Breast epithelium (tissue), 4 donors: Measurements from ENCODE around the gene ANKS4B. TPM values are rescaled to one million over a fixed set of nuclear protein-coding genes. Genes with fewer than 3 reads are reported as not detected.

ENCODE experiments used
- DNase-seq, 2 donors: peaks; one replicate each; pipeline ENCODE4 v3.0.0-alpha.2; 2019; ENCODE audit warnings: low spot score in 2 of 2
- H3K27ac ChIP-seq, 2 donors: fragments of 200-600 bp; sonication (generic) in 1 of 2; one replicate each; pipeline ENCODE4 v1.5.1; 2016 to 2019; ENCODE audit warnings: mild to moderate bottlenecking in 1 of 2
- H3K27me3 ChIP-seq, 2 donors: fragments of 200-600 bp; sonication (generic) in 1 of 2; one replicate each; pipeline versions ENCODE4 v1.5.1 to v1.6.0; 2017 to 2019; ENCODE audit warnings: control low read depth in 1 of 2, mild to moderate bottlenecking in 1 of 2
- H3K36me3 ChIP-seq: fragments of 200-600 bp; one replicate; pipeline ENCODE4 v1.5.1; 2019
- H3K4me1 ChIP-seq, 2 donors: fragments of 200-600 bp; sonication (generic); one replicate each; pipeline ENCODE4 v1.5.1; 2016 to 2019; ENCODE audit warnings: control low read depth in 1 of 2
- H3K4me3 ChIP-seq, 3 donors: fragments of 200-600 bp; sonication (generic); 1 replicate in 2 of 3; 2 replicates in 1 of 3; pipeline ENCODE4 v1.5.1; 2016 to 2019; ENCODE audit warnings: mild to moderate bottlenecking in 3 of 3, moderate library complexity in 2 of 3
- H3K9me3 ChIP-seq, 2 donors: fragments of 200-600 bp; sonication (generic) in 1 of 2; one replicate each; pipeline ENCODE4 v1.5.1; 2016 to 2019; ENCODE audit warnings: control low read depth in 1 of 2
- CTCF ChIP-seq, 3 donors: fragments of 450-650 bp; IDR thresholded peaks; one replicate each; pipeline ENCODE4 v1.5.1; 2016 to 2017; ENCODE audit warnings: antibody characterized with exemption in 3 of 3, mild to moderate bottlenecking in 3 of 3, moderate library complexity in 3 of 3
- POLR2A ChIP-seq: fragments of 450-650 bp; IDR thresholded peaks from one replicate; pipeline ENCODE4 v1.6.1; 2016; ENCODE audit warnings: antibody characterized with exemption, mild to moderate bottlenecking, moderate library complexity
- POLR2AphosphoS5 ChIP-seq, 3 donors: sonication (generic); formaldehyde crosslinking; IDR thresholded peaks; one replicate each; pipeline ENCODE4 v1.6.1; 2017; ENCODE audit warnings: antibody characterized with exemption in 3 of 3
- intact Hi-C: fragments of 100-400 bp; cut with DNase I; formaldehyde crosslinking; loops from one replicate; pipeline ENCODE4 v1.15.1; 2023; ENCODE audit warnings: low total_unique reads
- total RNA-seq, 3 donors: library from RNA; depleted of rRNA; stranded (reverse); fragments of >200 nt; gene quantifications; one replicate each; pipeline ENCODE4 v1.1.0, GENCODE V29; 2016

Gene ANKS4B
- total RNA-seq, 3 donors from 2014 or later = 0.33 TPM; not detected in 2

GRCh38 chr16:21197112-21197511, 36.4 kb upstream of the ANKS4B start:
- Histone ChIP-seq H3K4me3 (no peak overlapping the region), H3K9me3 (no peaks in the 10 kb centered on the region), H3K27ac (no peak overlapping the region), H3K27me3 (no peaks in the 10 kb centered on the region), H3K36me3 (no peaks in the 10 kb centered on the region), H3K4me1 (no peaks in the 10 kb centered on the region)
- intact Hi-C loops = no loop called here
- DNase-seq = no peak
- no peak for TF ChIP-seq POLR2AphosphoS5 (IDR thresholded peaks at IDR 0.05)
- TF ChIP-seq POLR2A = no peak
- no peak for TF ChIP-seq CTCF (IDR thresholded peaks at IDR 0.05)

DNA sequence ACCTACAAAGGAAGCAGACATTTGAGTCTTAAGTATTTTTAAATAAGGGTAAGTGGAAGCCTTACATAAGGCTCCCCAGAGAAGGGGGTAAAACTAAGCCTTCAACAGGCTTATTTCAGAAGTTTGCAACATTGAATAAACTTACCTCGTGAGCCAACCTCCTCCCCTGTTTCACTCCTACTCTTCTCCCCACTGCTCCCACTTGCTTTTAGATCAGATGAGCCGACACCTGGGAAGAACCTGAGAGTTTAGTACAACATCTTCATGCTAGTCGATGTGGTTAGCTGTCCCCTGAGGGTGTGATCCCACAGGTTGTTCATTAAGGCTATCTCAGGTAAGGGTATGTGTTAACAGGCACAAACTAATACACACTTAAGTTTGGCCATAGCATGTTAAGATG, 35.9 kb upstream of the ANKS4B start:
- Histone ChIP-seq H3K4me1 (no peaks in the 10 kb centered on the region), H3K36me3 (no peaks in the 10 kb centered on the region), H3K9me3 (no peaks in the 10 kb centered on the region), H3K4me3 (no peak overlapping the region), H3K27me3 (no peaks in the 10 kb centered on the region), H3K27ac (no peak overlapping the region)
- no peak for TF ChIP-seq POLR2A
- TF ChIP-seq CTCF (IDR thresholded peaks at IDR 0.05) = no peak
- TF ChIP-seq POLR2AphosphoS5 (IDR thresholded peaks at IDR 0.05) = no peak
- no peak for DNase-seq
- intact Hi-C loops = no loop called here

DNA sequence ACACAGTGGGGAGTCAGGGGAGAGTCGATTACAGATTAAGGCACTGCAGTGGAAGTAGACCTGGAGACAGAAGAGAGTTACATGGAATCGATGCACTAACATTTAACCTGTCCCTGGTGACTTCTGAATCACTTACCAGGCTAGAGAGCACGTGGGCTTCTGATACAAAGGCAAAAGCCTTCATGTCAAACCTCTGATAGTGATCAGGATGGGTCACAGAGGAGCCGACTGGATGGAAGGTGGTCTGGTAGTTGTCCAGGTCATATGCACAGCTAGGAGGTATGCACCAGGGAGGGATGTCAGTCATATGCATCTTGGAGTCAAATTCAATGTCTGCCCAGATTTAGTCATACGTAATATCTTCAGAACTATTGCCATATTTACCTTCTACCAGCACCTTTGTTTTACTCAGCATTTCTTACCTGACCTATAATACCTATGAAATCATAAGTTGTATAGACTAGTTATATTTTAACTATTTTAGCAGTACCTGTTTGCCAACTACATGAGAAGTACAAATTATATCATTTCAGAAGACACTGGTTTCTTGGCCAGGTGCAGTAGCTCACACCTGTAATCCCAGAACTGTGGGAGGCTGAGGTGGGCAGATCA, 33.8 kb upstream of the ANKS4B start:
- H3K27me3 ChIP-seq = no peaks in the 10 kb centered on the region
- intact Hi-C loops = no loop called here
- no peak overlapping the region for H3K27ac ChIP-seq
- H3K9me3 ChIP-seq = no peaks in the 10 kb centered on the region
- H3K36me3 ChIP-seq = no peaks in the 10 kb centered on the region
- TF ChIP-seq POLR2AphosphoS5 (IDR thresholded peaks at IDR 0.05) (no peak), POLR2A (no peak), CTCF (IDR thresholded peaks at IDR 0.05) (no peak)
- DNase-seq = no peak
- no peaks in the 10 kb centered on the region for H3K4me1 ChIP-seq
- no peak overlapping the region for H3K4me3 ChIP-seq

GRCh38 chr16:21203155-21203797, 30.2 kb upstream of the ANKS4B start:
- no peak for DNase-seq
- Histone ChIP-seq H3K9me3 (no peaks in the 10 kb centered on the region), H3K4me1 (no peaks in the 10 kb centered on the region), H3K27ac (no peak overlapping the region), H3K27me3 (no peaks in the 10 kb centered on the region), H3K36me3 (no peaks in the 10 kb centered on the region), H3K4me3 (no peak overlapping the region)
- TF ChIP-seq POLR2AphosphoS5 (IDR thresholded peaks at IDR 0.05) = no peak
- no peak for TF ChIP-seq POLR2A
- no peak for TF ChIP-seq CTCF (IDR thresholded peaks at IDR 0.05)
- intact Hi-C loops = no loop called here

DNA sequence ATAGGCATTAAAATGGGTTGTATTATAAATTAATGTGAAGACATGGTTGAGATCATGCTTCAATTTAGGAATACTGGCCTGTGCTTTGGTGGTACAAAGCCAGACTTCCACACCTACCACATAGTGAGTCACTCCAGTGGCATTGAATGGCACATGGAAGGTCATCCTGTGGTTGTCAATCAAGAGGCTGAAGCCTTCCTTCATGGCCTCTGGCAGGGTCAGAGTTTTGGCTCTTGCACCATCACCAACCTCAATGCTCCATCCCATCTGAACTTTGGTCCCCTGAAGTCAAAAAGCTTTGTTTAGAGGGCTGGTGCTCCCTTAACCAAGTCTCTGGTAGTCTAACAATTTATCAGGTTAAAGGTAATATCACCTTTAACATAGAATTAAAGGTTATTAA, 28.2 kb upstream of the ANKS4B start:
- TF ChIP-seq POLR2AphosphoS5 (IDR thresholded peaks at IDR 0.05) = no peak
- no peak for TF ChIP-seq CTCF (IDR thresholded peaks at IDR 0.05)
- no peak for TF ChIP-seq POLR2A
- H3K4me3 ChIP-seq = no peak overlapping the region
- no peaks in the 10 kb centered on the region for H3K4me1 ChIP-seq
- DNase-seq = no peak
- intact Hi-C loops = no loop called here
- H3K36me3 ChIP-seq = no peaks in the 10 kb centered on the region
- no peaks in the 10 kb centered on the region for H3K27me3 ChIP-seq
- H3K9me3 ChIP-seq = no peaks in the 10 kb centered on the region
- H3K27ac ChIP-seq = no peak overlapping the region
